ENCODE data around the gene PHLDB1.
"Not testable (repeated sequence)": the region's sequence is repeated elsewhere in the genome, so short reads cannot be mapped to it uniquely, and the experiment has no call there.

PHLDB1 gene

GRCh38 chr11:118607401-118608359, at the start of gene PHLDB1:
Gene PHLDB1 (plus strand): TSS chr11:118607615. CDS start chr11:118613837, 6,222 bp downstream.
- DNase-seq = peak; percentile 62

GRCh38 chr11:118560806-118561205, 46.6 kb upstream of the PHLDB1 start:
- no peak for DNase-seq

- peak; percentile 6 for DNase-seq
Measured at GRCh38 chr11:118565051-118565450, 42.4 kb upstream of the PHLDB1 start.

GRCh38 chr11:118569670-118570069, 37.7 kb upstream of the PHLDB1 start:
- DNase-seq = no peak

- no peak for DNase-seq
Measured at GRCh38 chr11:118570787-118571186, 36.6 kb upstream of the PHLDB1 start.

GRCh38 chr11:118571701-118572060, 35.7 kb upstream of the PHLDB1 start:
- peak; percentile 7 for DNase-seq

- peak; percentile 91 for DNase-seq
Measured at GRCh38 chr11:118572061-118572980, 35.1 kb upstream of the PHLDB1 start, which contains the start of gene ARCN1. Gene ARCN1 (plus strand): TSS chr11:118572409. CDS start chr11:118572548, 139 bp downstream.

GRCh38 chr11:118572981-118573550, 34.3 kb upstream of the PHLDB1 start:
- peak; percentile 78 for DNase-seq

GRCh38 chr11:118574636-118575035, 32.8 kb upstream of the PHLDB1 start:
- no peak for DNase-seq

- DNase-seq = not testable (repeated sequence)
Measured at GRCh38 chr11:118577995-118578394, 29.4 kb upstream of the PHLDB1 start.

GRCh38 chr11:118581057-118581456, 26.4 kb upstream of the PHLDB1 start:
- no peak for DNase-seq

- no peak for DNase-seq
Measured at GRCh38 chr11:118587952-118588351, 19.5 kb upstream of the PHLDB1 start.

- DNase-seq = no peak
Measured at GRCh38 chr11:118592616-118593367, 14.6 kb upstream of the PHLDB1 start.

GRCh38 chr11:118594984-118595383, 12.4 kb upstream of the PHLDB1 start:
- peak; percentile 68 for DNase-seq

GRCh38 chr11:118596224-118597146, 10.9 kb upstream of the PHLDB1 start:
- peak; percentile 50 for DNase-seq

- DNase-seq = no peak
Measured at GRCh38 chr11:118597556-118597955, 9.9 kb upstream of the PHLDB1 start.

- DNase-seq = peak; percentile 33
Measured at GRCh38 chr11:118602331-118602730, 5.1 kb upstream of the PHLDB1 start.

- not testable (repeated sequence) for DNase-seq
Measured at GRCh38 chr11:118603709-118604108, 3.7 kb upstream of the PHLDB1 start.

GRCh38 chr11:118604566-118604965, 2.8 kb upstream of the PHLDB1 start:
- no peak for DNase-seq

- DNase-seq = no peak
Measured at GRCh38 chr11:118605116-118605867, 2.1 kb upstream of the PHLDB1 start.

Data from hematopoietic multipotent progenitor cell treated with erythropoietin and hydrocortisone succinate and interleukin-3 and kit ligand, for 6 days (in vitro differentiated cells).